Uterus (tissue), 2 donors: ENCODE measurements around the gene RAD51B.

ENCODE experiments used
- CTCF ChIP-seq, 4 experiments: fragments of 200-600 bp in 2 of 4; fragments of 450-650 bp in 2 of 4; sonication (generic) in 2 of 4; IDR thresholded peaks; one replicate each; pipeline ENCODE4 v1.5.1; 2016 to 2019; ENCODE audit warnings: antibody characterized with exemption in 4 of 4, mild to moderate bottlenecking in 2 of 4, moderate library complexity in 1 of 4
- POLR2A ChIP-seq, 2 donors: fragments of 450-650 bp; IDR thresholded peaks; one replicate each; pipeline ENCODE4 v1.6.1; 2016; ENCODE audit warnings: antibody characterized with exemption in 2 of 2, mild to moderate bottlenecking in 1 of 2, moderate library complexity in 1 of 2

DNA sequence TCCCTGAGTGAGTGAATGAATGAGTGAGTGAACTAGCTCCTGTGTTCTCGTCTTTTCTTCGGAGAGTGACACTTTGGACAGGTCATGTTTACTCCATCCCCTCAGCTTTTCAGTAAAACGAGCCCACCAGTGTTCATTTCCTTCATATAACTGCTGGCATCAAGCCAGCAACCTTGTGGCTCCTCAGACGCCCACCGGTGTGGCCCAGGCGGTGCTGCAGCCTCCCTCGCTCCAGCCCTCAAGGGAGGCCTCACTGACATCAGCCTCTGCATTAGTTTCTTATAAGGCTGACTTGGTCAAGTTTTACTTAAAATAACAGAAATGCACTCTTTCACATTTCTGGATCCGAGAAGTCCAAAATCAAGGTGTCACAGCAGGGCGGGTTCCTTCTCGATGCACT is 785.2 kb downstream of the RAD51B start:
- TF ChIP-seq CTCF (IDR thresholded peaks at IDR 0.05) (no peak), POLR2A (IDR thresholded peaks at IDR 0.05) (no peak)
